Naive B cell (primary cell): ENCODE data around the gene SORCS2. TPM values are rescaled to one million over a fixed set of nuclear protein-coding genes. Genes with fewer than 3 reads are reported as not detected.

ENCODE experiments used
- ATAC-seq, 2 donors: fragments of 150-1000 bp; cut with Tn5 transposase; 2 replicates each; pipeline ENCODE4 v1.10.0; 2021; ENCODE audit warnings: low read depth in 2 of 2, mild to moderate bottlenecking in 2 of 2, moderate library complexity in 2 of 2
- DNase-seq: peaks from one replicate; pipeline ENCODE4 v3.0.0; 2022
- H3K27ac Mint-ChIP-seq, 6 donors: one replicate each; pipeline ENCODE4 v1.8.0; 2020 to 2022; ENCODE audit warnings: mild to moderate bottlenecking in 6 of 6, mixed read lengths in 6 of 6, moderate library complexity in 5 of 6, inconsistent platforms in 2 of 6
- H3K27me3 Mint-ChIP-seq, 3 donors: one replicate each; pipeline ENCODE4 v1.8.0; 2021 to 2022; ENCODE audit warnings: mixed read lengths in 3 of 3, mild to moderate bottlenecking in 1 of 3
- H3K36me3 Mint-ChIP-seq, 2 donors: one replicate each; pipeline ENCODE4 v1.8.0; 2020 to 2022; ENCODE audit warnings: mixed read lengths in 2 of 2, inconsistent platforms in 1 of 2, mild to moderate bottlenecking in 1 of 2
- H3K4me1 Mint-ChIP-seq, 3 donors: one replicate each; pipeline ENCODE4 v1.8.0; 2020 to 2022; ENCODE audit warnings: mixed read lengths in 3 of 3, inconsistent platforms in 1 of 3, mild to moderate bottlenecking in 1 of 3, moderate library complexity in 1 of 3
- H3K4me3 Mint-ChIP-seq, 8 donors: one replicate each; pipeline ENCODE4 v1.8.0; 2020 to 2022; ENCODE audit warnings: mild to moderate bottlenecking in 8 of 8, mixed read lengths in 8 of 8, moderate library complexity in 8 of 8, inconsistent platforms in 2 of 8
- H3K9me3 Mint-ChIP-seq, 7 donors: one replicate each; pipeline ENCODE4 v1.8.0; 2020 to 2022; ENCODE audit warnings: mixed read lengths in 7 of 7, mild to moderate bottlenecking in 5 of 7, inconsistent platforms in 2 of 7, moderate library complexity in 1 of 7
- polyA plus RNA-seq, 6 donors: library from polyadenylated mRNA; unstranded; fragments of 300-500 nt; fragmentation: Illumina TruSeq; gene quantifications; one replicate each; pipeline ENCODE4 v1.2.3, GENCODE V29; 2021; ENCODE audit warnings: low read depth in 6 of 6

The SORCS2 gene
- polyA plus RNA-seq, 6 donors from 2014 or later: not detected

DNA sequence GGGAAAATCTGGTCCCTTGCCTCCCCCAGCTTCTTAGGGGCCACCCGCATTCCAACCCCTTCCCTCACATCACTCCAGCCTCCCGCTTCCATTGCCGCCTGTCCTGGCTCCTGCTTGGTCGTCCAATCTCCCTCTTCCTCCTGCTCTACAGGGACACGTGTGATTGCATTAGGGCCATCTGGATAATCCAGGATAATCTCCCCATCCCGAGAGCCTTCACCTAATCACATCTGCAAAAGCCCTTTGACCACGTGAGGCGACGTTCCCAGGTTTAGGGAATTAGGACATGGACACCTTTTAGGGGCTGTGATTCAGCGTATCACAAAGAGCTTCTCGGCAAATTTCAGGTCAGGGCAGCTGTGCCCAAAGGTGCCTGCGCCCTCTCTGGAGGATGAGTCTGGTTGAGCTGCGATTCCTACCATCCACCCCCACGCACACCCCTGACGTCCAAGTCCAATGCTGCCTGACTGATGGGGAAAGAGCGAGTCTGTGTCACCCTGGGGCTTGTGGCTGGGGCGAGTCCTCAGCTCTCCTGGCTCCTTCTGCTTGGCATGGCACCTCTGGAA is 137.8 kb downstream of the SORCS2 start:
- no peak overlapping the region for H3K4me3 Mint-ChIP-seq
- H3K36me3 Mint-ChIP-seq: no peaks in the 10 kb centered on the region
- H3K9me3 Mint-ChIP-seq: peaks cover 0 to 1% (median 0%) of the 10 kb centered on the region in 7 donors
- H3K27me3 Mint-ChIP-seq: no peaks in the 10 kb centered on the region
- no peaks in the 10 kb centered on the region for H3K4me1 Mint-ChIP-seq
- no peak for DNase-seq
- H3K27ac Mint-ChIP-seq: peak overlapping the region in 1 of 6 donors; percentile 6
- no peak for ATAC-seq

DNA sequence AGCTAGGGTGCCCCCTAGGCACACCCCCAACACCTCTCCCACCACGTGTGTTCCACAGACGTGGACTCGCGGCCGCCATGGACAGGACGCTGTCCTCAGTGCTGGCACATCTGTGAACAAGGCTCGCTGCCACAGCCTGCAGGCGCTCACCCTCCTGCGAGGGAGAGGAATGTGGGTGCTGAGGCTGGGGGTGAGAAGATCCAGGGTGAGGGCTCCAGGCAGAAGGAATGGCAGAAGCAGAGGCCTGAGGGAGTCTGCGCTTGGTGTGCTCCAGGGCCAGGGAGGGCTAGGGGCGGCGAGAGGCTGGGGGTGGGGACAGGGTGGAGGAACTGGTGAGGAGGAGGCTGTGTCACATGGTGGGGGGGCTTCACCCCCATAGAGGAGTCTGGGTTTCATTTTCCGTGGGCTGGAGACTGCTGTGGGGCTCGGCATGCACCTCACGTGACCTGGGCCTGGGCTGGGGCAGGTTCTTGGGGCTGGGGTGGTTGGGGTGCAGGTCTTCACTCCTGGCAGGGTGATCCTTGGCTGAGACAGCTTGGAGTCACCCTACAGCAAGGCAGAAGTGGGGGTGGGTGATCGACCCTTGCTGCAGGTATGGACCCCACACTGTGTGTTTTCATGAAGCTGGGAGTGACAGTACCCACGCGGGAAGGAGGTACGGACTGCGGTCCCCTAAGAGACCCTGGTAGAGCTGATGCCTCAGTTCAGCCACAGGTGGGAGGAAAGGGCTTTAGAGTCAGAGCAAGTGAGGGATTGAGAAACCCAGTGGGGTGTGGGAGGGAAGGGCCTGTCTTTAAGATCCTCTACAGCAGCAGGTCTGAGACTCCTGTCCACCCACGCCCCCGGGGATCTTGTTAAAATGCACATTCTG is 138.7 kb downstream of the SORCS2 start:
- no peaks in the 10 kb centered on the region for H3K36me3 Mint-ChIP-seq
- H3K27ac Mint-ChIP-seq: peak overlapping the region in 1 of 6 donors; percentile 23
- H3K9me3 Mint-ChIP-seq: peaks cover 0 to 1% (median 0%) of the 10 kb centered on the region in 7 donors
- H3K4me1 Mint-ChIP-seq: no peaks in the 10 kb centered on the region
- H3K4me3 Mint-ChIP-seq: no peak overlapping the region
- no peak for DNase-seq
- H3K27me3 Mint-ChIP-seq: no peaks in the 10 kb centered on the region
- ATAC-seq: no peak

DNA sequence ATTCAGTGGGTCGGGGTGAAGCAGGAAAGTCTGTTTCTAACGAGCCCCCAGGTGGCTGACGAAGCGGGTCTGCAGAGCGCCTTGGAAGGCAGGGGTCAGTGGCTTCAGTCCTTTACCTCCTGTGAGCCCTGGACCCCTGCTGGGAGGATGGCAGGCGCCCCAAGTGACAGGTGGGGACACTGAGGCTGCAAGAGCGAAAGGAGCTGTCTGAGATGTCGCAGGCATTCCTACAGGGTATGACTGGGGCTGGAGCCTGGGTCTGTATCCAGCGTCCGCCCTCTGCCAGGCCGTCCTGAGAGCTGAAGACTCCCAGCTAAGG is 139.3 kb downstream of the SORCS2 start:
- ATAC-seq (no peak), DNase-seq (no peak)
- Mint-ChIP-seq H3K27me3 (no peaks in the 10 kb centered on the region), H3K36me3 (no peaks in the 10 kb centered on the region), H3K4me1 (no peaks in the 10 kb centered on the region), H3K9me3 (peaks cover 0 to 1% (median 0%) of the 10 kb centered on the region in 7 donors), H3K4me3 (no peak overlapping the region), H3K27ac (no peak overlapping the region)

DNA sequence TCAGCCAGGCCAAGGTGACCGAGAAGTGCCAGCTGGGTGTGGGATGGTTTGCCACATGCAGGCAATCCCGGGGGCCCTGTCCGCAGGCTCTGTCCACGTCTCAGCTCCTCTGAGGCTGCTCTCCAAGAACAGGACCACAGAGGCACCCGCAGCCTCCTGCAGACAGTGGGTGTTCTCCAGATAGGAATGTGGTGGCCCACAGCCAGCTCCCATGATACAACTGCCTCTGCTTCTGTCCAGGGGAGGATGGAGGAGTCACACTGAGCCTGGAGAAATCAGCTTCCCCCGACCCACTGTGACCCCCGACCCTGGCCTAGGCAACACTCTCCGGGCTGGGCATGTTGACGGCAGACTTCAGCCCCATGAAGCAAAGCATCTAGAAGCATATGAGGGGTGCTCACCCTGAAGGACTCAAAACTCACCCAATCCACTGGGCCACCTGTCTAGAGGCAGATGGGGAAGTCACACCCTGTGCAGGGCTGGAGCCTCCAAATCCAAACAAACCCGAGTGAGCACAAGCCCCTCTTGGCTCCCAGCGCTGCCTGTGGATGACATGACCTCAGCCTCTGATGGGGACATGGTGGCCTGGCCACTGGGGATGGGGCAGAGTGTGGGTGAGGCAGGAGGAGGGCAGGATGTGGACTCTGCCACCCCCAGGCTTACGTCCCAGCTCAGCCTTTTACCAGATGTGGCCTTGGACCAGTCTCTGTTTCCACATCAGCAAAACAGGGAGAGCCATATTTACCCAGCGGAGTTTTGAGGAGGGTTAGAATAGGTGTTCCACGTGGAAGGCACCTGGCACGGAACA is 140.1 kb downstream of the SORCS2 start:
- no peak for DNase-seq
- Mint-ChIP-seq H3K36me3 (no peaks in the 10 kb centered on the region), H3K4me1 (no peaks in the 10 kb centered on the region), H3K4me3 (no peak overlapping the region), H3K27ac (no peak overlapping the region), H3K27me3 (peaks cover 0 to under 1% (median 0%) of the 10 kb centered on the region in 3 donors), H3K9me3 (peaks cover 0 to 1% (median 0%) of the 10 kb centered on the region in 7 donors)
- ATAC-seq: no peak

DNA sequence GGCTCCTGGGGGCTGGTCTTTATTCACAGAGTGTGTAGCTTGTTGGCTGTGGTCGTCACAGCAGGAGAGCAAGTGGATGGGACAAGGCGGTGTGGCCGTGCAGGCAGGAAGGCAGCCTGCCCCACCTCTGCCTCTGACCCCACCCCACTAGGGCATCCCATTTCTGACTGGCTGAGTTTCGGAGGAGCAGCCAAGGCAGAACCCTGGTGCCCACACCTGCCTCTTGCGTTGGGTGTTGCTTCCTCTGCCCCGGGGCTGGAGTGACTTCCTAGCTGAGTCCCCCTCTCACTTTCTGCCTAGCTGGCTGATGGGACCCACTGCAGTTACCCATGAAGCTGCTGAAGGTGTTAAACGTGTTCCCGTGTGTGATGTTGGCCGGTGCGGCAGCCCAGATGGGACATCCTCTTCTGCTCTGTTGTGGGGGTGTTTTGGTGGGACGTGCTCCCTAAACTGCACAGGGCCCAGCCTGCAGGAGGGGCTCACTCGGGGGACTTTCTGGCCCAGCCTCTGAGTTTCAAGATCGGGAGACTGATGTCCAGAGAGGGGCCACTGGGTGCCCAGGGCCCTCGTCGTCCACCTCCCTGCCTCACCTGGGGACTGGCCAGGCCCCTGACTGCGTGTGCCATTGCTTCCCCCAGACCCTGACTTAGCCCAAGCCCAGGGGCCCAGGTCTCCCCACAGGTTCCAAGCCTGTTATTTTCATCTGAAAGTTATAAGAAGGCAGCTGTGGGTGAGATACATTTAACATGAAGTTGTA is 140.9 kb downstream of the SORCS2 start:
- ATAC-seq: no peak
- Mint-ChIP-seq H3K36me3 (no peaks in the 10 kb centered on the region), H3K27ac (no peak overlapping the region), H3K4me1 (no peaks in the 10 kb centered on the region), H3K27me3 (peaks cover 0 to 8% (median 0%) of the 10 kb centered on the region in 3 donors), H3K9me3 (peaks cover 0 to 5% (median 2%) of the 10 kb centered on the region in 7 donors), H3K4me3 (no peak overlapping the region)
- no peak for DNase-seq

DNA sequence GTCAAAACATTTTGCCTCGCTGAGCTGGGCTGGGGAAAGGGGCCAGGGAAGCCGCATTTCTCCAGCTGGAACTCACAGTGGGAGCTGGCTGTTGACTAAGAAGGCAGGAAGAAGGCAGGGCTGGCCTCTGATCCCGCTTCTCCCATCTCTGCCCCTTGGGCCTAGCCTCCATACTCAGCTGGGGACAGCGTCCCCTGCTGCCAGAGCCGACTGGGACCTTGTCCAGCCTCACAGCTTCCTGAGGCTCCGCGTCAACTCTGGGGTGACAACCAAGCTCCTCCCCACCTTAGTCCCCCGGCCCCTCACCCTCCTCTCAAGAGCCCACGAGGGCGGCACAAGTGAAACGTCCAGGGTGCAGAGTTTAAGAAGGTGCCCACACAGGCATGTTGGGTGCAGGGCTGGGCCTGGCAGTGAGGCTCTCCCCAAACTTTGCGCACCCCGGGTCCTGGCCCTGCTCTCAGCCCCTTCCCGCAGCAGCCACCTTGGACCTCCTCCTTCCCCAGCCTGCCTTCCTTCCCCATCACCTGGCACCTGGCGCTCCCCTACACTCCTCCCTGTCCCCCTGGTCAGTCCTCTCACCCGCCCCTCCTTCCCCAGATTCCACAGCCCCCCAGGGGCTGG is 141.6 kb downstream of the SORCS2 start:
- no peak for ATAC-seq
- Mint-ChIP-seq H3K27me3 (peaks cover 0 to 9% (median 0%) of the 10 kb centered on the region in 3 donors), H3K27ac (no peak overlapping the region), H3K4me3 (no peak overlapping the region), H3K4me1 (no peaks in the 10 kb centered on the region), H3K36me3 (no peaks in the 10 kb centered on the region), H3K9me3 (peaks cover 0 to 6% (median 2%) of the 10 kb centered on the region in 7 donors)
- DNase-seq: no peak

DNA sequence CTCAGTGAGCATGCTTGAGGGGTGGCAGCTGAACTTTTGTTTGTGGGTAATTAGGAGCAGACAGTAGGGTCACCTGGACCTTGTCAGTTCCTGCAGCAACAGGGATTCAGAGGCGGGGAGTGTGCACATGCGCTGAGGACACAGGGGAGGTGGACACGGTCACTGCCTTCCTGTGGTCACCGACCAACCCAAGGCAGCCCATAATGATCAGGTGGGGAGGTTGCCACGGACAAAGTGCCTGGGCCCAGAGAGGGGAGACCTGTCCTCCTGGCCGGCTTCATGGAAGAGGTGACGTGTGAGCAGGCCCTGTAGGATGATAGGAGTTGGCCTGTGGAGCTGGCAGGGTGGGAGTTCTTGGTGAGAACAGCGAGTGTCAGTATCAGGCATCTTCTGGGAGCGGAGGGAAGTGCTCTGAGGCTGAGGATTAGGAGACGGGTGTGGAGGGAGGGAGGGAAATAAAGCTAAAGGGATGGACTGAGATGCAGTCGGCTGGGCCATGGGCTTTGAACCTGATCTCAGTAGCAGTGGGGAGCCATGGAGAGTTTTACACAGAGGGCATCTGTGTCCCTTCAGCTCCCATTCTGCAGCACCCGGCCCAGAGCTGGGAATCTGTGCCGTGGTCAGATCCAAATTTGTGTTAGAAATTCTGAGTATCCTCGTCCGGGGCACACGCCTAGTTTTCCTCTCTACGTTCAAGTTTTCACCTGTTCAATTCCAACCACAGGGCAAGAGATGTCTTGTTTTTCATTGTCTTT is 142.4 kb downstream of the SORCS2 start:
- ATAC-seq (no peak), DNase-seq (no peak)
- Mint-ChIP-seq H3K36me3 (no peaks in the 10 kb centered on the region), H3K4me3 (peak overlapping the region in 1 of 8 donors; percentile 68), H3K27me3 (peaks cover 0 to 9% (median 0%) of the 10 kb centered on the region in 3 donors), H3K27ac (peak overlapping the region in 2 of 6 donors; percentile 31 to 47), H3K4me1 (no peaks in the 10 kb centered on the region), H3K9me3 (peaks cover 0 to 10% (median 4%) of the 10 kb centered on the region in 7 donors)

DNA sequence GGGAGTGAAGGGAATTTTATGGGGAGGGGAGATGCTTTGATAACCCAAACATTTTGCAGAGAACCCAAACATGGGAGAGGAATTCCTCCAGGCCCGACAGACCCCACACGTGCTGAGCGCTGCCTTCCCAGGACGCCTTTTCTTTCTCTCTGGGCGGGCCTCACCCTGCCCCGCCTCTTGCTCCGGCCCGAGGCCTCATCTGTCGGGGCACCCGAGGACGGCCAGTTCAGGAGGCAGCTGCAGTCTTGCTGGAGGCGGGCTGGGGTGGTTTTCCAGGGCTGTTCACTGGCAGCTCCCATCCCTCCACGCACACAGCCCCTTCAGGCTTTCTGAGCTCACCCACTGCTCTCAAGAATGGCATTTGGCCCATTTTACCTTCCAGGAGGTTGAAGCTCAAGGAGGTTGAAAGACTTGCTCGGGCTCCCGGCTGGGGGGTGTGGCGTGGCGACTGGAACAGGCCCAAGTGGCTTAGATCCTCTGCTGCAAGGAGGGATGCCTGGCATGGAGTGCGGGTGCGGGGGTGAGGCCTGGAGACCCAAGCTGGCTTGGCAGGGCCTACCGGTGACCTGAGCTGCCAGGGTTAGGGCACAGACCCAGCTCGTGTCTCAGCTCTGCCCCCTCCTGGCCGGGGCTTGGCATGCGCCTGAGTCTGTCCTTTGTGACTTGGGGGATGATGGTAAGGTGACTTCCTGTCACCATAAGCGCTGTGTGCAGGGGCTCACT is 143.2 kb downstream of the SORCS2 start:
- no peaks in the 10 kb centered on the region for H3K4me1 Mint-ChIP-seq
- ATAC-seq (peak in 1 of 2 donors; percentile 14), DNase-seq (peak; percentile 4)
- no peak overlapping the region for H3K4me3 Mint-ChIP-seq
- peaks cover 0 to 11% (median 4%) of the 10 kb centered on the region in 7 donors for H3K9me3 Mint-ChIP-seq
- H3K27ac Mint-ChIP-seq: no peak overlapping the region
- no peaks in the 10 kb centered on the region for H3K36me3 Mint-ChIP-seq
- peaks cover 0 to 9% (median 0%) of the 10 kb centered on the region in 3 donors for H3K27me3 Mint-ChIP-seq

DNA sequence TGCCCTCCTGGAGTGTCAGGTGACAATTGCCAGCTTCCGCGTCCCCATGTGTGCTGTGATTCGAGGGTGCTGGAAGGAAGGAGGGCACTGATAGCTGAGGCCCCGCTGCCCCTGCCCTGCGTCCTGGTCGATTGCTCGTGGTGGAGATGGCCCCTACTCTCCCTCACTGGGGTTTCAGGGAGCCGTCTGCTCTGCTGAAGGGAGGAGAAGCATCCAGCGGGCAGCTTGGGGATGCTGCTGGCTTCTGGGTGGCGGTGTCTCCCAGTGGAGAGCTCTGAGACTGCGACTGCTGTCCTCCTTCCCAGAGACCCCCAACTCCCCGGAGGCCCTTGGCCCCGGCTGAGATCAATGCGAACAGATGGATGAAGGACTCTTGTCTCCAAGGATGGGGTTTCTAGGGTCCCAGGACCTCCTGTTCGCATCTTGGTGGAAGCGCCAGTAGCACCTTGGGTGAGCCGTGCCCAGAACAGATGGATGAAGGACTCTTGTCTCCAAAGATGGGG is 143.8 kb downstream of the SORCS2 start:
- Mint-ChIP-seq H3K27me3 (peaks cover 0 to 9% (median 0%) of the 10 kb centered on the region in 3 donors), H3K27ac (no peak overlapping the region), H3K9me3 (peaks cover 1 to 12% (median 4%) of the 10 kb centered on the region in 7 donors), H3K4me1 (no peaks in the 10 kb centered on the region), H3K4me3 (no peak overlapping the region), H3K36me3 (no peaks in the 10 kb centered on the region)
- ATAC-seq (no peak), DNase-seq (no peak)

DNA sequence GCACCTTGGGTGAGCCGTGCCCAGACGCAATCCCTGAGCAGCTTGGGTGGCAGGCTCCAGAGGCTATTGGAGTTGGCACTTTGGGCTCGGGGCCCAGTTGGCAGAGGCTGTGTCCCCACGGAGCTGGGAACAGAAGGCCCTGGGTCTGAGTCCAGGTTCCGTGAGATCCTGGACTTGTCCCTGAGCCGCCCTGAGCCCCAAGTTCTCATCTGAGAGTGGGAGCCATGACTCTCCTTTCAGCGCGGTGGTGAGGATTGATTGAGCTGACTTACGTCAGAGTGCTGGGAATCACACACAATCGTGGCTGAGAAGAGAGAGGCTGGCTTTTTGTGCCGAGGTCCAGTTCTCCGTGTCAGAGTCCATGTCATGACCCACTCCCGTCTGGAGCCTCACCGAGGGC is 144.4 kb downstream of the SORCS2 start:
- Mint-ChIP-seq H3K27me3 (peaks cover 0 to 9% (median 0%) of the 10 kb centered on the region in 3 donors), H3K4me1 (no peaks in the 10 kb centered on the region), H3K36me3 (peaks cover 0 to 3% of the 10 kb centered on the region in 2 donors), H3K27ac (no peak overlapping the region), H3K4me3 (no peak overlapping the region), H3K9me3 (peaks cover 4 to 18% (median 9%) of the 10 kb centered on the region in 7 donors)
- no peak for ATAC-seq
- DNase-seq: no peak

DNA sequence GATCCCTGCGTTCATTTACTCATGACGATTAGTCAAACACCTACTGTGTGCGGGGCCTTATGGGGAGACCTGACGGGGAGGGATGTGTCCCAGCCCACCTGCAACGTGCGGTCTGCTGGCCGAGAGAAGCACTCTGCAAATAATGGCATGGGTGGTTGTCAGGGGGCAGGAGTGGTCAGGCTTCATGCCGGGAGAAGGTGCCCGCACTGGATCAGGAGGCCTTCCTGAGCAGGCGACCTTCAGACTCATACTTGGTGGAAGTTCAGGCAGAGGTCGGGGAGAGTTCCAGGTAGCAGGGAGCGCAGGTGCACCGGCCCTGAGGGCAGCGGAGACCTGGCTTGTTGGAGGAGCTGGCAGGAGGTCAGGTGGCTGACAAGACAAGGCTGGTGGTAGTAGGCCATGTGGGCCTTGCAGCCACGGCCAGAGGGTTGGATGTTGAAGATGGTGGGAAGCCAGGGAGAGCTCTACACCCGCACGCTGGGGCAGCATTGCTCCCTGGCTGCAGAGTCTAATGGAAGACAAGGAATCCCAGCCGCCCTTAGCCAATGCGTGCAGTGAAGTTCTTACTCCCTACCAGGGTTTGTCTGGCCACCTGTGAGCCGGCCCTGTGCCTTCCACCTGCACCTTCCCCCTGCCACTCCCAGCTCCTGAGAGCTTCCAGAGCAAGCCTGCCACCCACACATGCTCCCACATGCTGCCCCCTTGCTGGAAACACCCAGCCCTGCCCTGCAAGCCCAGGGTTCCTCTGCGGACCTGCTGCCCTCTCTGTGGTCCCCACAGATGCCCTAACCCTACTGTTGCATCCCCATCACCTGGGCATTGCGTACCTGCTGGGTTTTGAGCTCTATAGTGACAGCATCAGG is 145.1 kb downstream of the SORCS2 start:
- ATAC-seq (no peak), DNase-seq (no peak)
- peaks cover 0 to 9% (median 0%) of the 10 kb centered on the region in 3 donors for H3K27me3 Mint-ChIP-seq
- peaks cover 0 to 5% of the 10 kb centered on the region in 2 donors for H3K36me3 Mint-ChIP-seq
- H3K4me1 Mint-ChIP-seq: no peaks in the 10 kb centered on the region
- H3K27ac Mint-ChIP-seq: no peak overlapping the region
- no peak overlapping the region for H3K4me3 Mint-ChIP-seq
- H3K9me3 Mint-ChIP-seq: peaks cover 4 to 24% (median 13%) of the 10 kb centered on the region in 7 donors
